GM21360 (cell line): ENCODE measurements around the gene RPTOR.

Source experiments
- ATAC-seq: cut with Tn5 transposase; IDR thresholded peaks from one replicate; pipeline ENCODE4 v1.9.1; 2021; ENCODE audit warnings: mild to moderate bottlenecking, moderate library complexity; ENCODE audit not compliant: unreplicated experiment

The RPTOR gene

GRCh38 chr17:80979547-80980378, 435.1 kb downstream of the RPTOR start:
- ATAC-seq: no peak

- ATAC-seq: no peak
Observed at GRCh38 chr17:80980397-80981061, 435.9 kb downstream of the RPTOR start.

GRCh38 chr17:80981062-80981902, 436.6 kb downstream of the RPTOR start:
- ATAC-seq: no peak

- ATAC-seq: no peak
Observed at GRCh38 chr17:80981929-80982425, 437.3 kb downstream of the RPTOR start.

GRCh38 chr17:80982426-80982974, 437.9 kb downstream of the RPTOR start:
- ATAC-seq: no peak

- no peak for ATAC-seq
Observed at GRCh38 chr17:80983545-80983944, 438.9 kb downstream of the RPTOR start.

- ATAC-seq: no peak
Observed at GRCh38 chr17:80984749-80985148, 440.1 kb downstream of the RPTOR start.

- no peak for ATAC-seq
Observed at GRCh38 chr17:80986046-80986445, 441.4 kb downstream of the RPTOR start.

GRCh38 chr17:80986816-80987475, 442.3 kb downstream of the RPTOR start:
- ATAC-seq: no peak

GRCh38 chr17:80987941-80988461, 443.4 kb downstream of the RPTOR start:
- ATAC-seq: no peak

GRCh38 chr17:80989586-80989913, 444.9 kb downstream of the RPTOR start:
- ATAC-seq: no peak

- no peak for ATAC-seq
Observed at GRCh38 chr17:80990921-80991644, 446.4 kb downstream of the RPTOR start.

- peak; percentile 51 for ATAC-seq
Observed at GRCh38 chr17:80991645-80992076, 447.0 kb downstream of the RPTOR start, which contains the start of gene CHMP6. Gene CHMP6, plus strand, starts transcription at chr17:80991841. Its CDS starts 78 bp downstream, at chr17:80991919.

GRCh38 chr17:80992077-80992947, 447.7 kb downstream of the RPTOR start:
- peak; percentile 23 for ATAC-seq

- ATAC-seq: no peak
Observed at GRCh38 chr17:80992948-80993624, 448.4 kb downstream of the RPTOR start.

- ATAC-seq: no peak
Observed at GRCh38 chr17:80995131-80995530, 450.5 kb downstream of the RPTOR start.

GRCh38 chr17:80996422-80997305, 452.0 kb downstream of the RPTOR start:
- ATAC-seq: no peak
